H1 (cell line): Measurements from ENCODE around the gene MAPRE3. TPM values are rescaled to one million over a fixed set of nuclear protein-coding genes. Genes with fewer than 3 reads are reported as not detected.

Experiments used
- CTCF ChIA-PET: fragments of 300-600 bp; sonication (Branson Sonifier 250); formaldehyde crosslinking; loops from one replicate; lab custom pipeline; 2021; ENCODE audit not compliant: partially characterized antibody; lab: Charles Lee
- POLR2A ChIA-PET: fragments of 300-600 bp; sonication (Branson Sonifier 250); formaldehyde crosslinking; loops from one replicate; lab custom pipeline; 2021; ENCODE audit warnings: inconsistent platforms; ENCODE audit not compliant: partially characterized antibody; lab: Charles Lee
- DNase-seq, 2 experiments: peaks; one replicate each; pipeline versions ENCODE4 v3.0.0 to v3.0.0-alpha.2; 2010 to 2022; ENCODE audit warnings: low spot score in 2 of 2, low read depth in 1 of 2, mixed read lengths in 1 of 2
- FAIRE-seq: peaks from 2 replicates; lab custom pipeline; 2011; peaks lifted over from hg19 to GRCh38; lab: Jason Lieb, UNC
- H2AFZ ChIP-seq: 2 replicates; pipeline ENCODE4 v1.8.1; 2012; ENCODE audit warnings: low read length, inconsistent platforms
- H2AK5ac ChIP-seq: 2 replicates; pipeline ENCODE4 v1.6.1; 2013; ENCODE audit warnings: low read depth, low read length
- H2BK120ac ChIP-seq: replicated peaks from 2 replicates; pipeline ENCODE3; 2013; ENCODE audit warnings: low read depth, low read length, inconsistent platforms
- H2BK12ac ChIP-seq: 2 replicates; pipeline ENCODE4 v1.6.1; 2013; ENCODE audit warnings: low read depth, low read length
- H2BK15ac ChIP-seq: 2 replicates; pipeline ENCODE4 v1.6.1; 2013; ENCODE audit warnings: low read length
- H2BK20ac ChIP-seq: 2 replicates; pipeline ENCODE4 v1.6.1; 2013; ENCODE audit warnings: low read length
- H2BK5ac ChIP-seq: 2 replicates; pipeline ENCODE4 v1.6.1; 2013; ENCODE audit warnings: low read depth, low read length
- H3K14ac ChIP-seq: 2 replicates; pipeline ENCODE4 v1.6.1; 2013; ENCODE audit warnings: inconsistent platforms; ENCODE audit not compliant: insufficient read length
- H3K18ac ChIP-seq: 2 replicates; pipeline ENCODE4 v1.6.1; 2013; ENCODE audit warnings: low read length; ENCODE audit errors: extremely low read depth
- H3K23ac ChIP-seq: 2 replicates; pipeline ENCODE4 v1.6.1; 2013; ENCODE audit warnings: inconsistent platforms; ENCODE audit not compliant: insufficient read length
- H3K23me2 ChIP-seq: 2 replicates; pipeline ENCODE4 v1.6.1; 2013; ENCODE audit warnings: low read depth, low read length
- H3K27ac ChIP-seq: 2 replicates; pipeline ENCODE4 v1.6.1; 2011; ENCODE audit warnings: low read depth, low read length, inconsistent platforms
- H3K27me3 ChIP-seq, 4 experiments: replicated peaks in 1 of 4; 1 replicate in 1 of 4; 2 replicates in 3 of 4; pipeline versions ENCODE4 v1.6.1 to v1.8.1; 2011 to 2013; ENCODE audit warnings: low read length in 3 of 4, mild to moderate bottlenecking in 3 of 4, inconsistent platforms in 2 of 4, mixed read lengths in 2 of 4, moderate library complexity in 1 of 4; ENCODE audit not compliant: control insufficient read depth in 3 of 4, insufficient read depth in 3 of 4; ENCODE audit errors: extremely low read depth in 1 of 4
- H3K36me3 ChIP-seq, 4 experiments: 2 replicates each; pipeline versions ENCODE4 v1.6.1 to v1.8.1; 2011 to 2013; ENCODE audit warnings: mild to moderate bottlenecking in 4 of 4, low read length in 3 of 4, moderate library complexity in 2 of 4, control low read depth in 1 of 4, inconsistent platforms in 1 of 4; ENCODE audit not compliant: insufficient read depth in 4 of 4, control insufficient read depth in 2 of 4
- H3K4ac ChIP-seq: replicated peaks from 2 replicates; pipeline ENCODE3; 2013; ENCODE audit warnings: low read length, low read depth, mixed read lengths, inconsistent platforms; ENCODE audit not compliant: insufficient read length
- H3K4me1 ChIP-seq, 4 experiments: replicated peaks in 1 of 4; 1 replicate in 1 of 4; 2 replicates in 3 of 4; pipeline versions ENCODE4 v1.6.1 to v1.8.1; 2011 to 2013; ENCODE audit warnings: low read length in 3 of 4, inconsistent platforms in 2 of 4, mixed read lengths in 1 of 4; ENCODE audit not compliant: insufficient read depth in 4 of 4, control insufficient read depth in 3 of 4
- H3K4me2 ChIP-seq, 2 experiments: 2 replicates each; pipeline versions ENCODE4 v1.6.1 to v1.8.1; 2011 to 2013; ENCODE audit warnings: low read depth in 2 of 2, low read length in 2 of 2, control low read depth in 1 of 2, inconsistent platforms in 1 of 2, mild to moderate bottlenecking in 1 of 2; ENCODE audit not compliant: insufficient read depth in 1 of 2
- H3K4me3 ChIP-seq, 4 experiments: fragments of 200-600, 300-600 bp in 1 of 4; sonication (generic), shearing (Covaris generic), sonication (Bioruptor Twin) in 1 of 4; 2 replicates each; pipeline versions ENCODE4 v1.5.1 to v1.8.1; 2011 to 2016; ENCODE audit warnings: low read length in 4 of 4, low read depth in 3 of 4, control low read depth in 2 of 4, inconsistent platforms in 2 of 4, mild to moderate bottlenecking in 2 of 4, mixed read lengths in 1 of 4, moderate library complexity in 1 of 4; ENCODE audit not compliant: insufficient read depth in 2 of 4; ENCODE audit errors: extremely low read depth in 1 of 4
- H3K56ac ChIP-seq: replicated peaks from 2 replicates; pipeline ENCODE3; 2013; ENCODE audit warnings: low read depth, mild to moderate bottlenecking, mixed read lengths, low read length, inconsistent platforms; ENCODE audit not compliant: insufficient read length
- H3K79me1 ChIP-seq: 2 replicates; pipeline ENCODE4 v1.6.1; 2013; ENCODE audit warnings: low read depth, low read length, control low read depth
- H3K79me2 ChIP-seq, 2 experiments: 2 replicates each; pipeline versions ENCODE4 v1.6.1 to v1.8.1; 2012 to 2013; ENCODE audit warnings: low read length in 2 of 2, mild to moderate bottlenecking in 2 of 2, inconsistent platforms in 1 of 2; ENCODE audit not compliant: insufficient read depth in 2 of 2, control insufficient read depth in 1 of 2
- H3K9ac ChIP-seq, 4 experiments: replicated peaks in 1 of 4; 1 replicate in 1 of 4; 2 replicates in 3 of 4; pipeline versions ENCODE4 v1.6.1 to v1.8.1; 2011 to 2013; ENCODE audit warnings: low read depth in 3 of 4, low read length in 3 of 4, control low read depth in 2 of 4, mild to moderate bottlenecking in 2 of 4, moderate library complexity in 2 of 4, inconsistent platforms in 1 of 4; ENCODE audit errors: extremely low read depth in 1 of 4
- H3K9me3 ChIP-seq, 2 experiments: 2 replicates each; pipeline versions ENCODE4 v1.6.1 to v1.8.1; 2012 to 2013; ENCODE audit warnings: mild to moderate bottlenecking in 2 of 2, moderate library complexity in 2 of 2, control low read depth in 1 of 2, inconsistent platforms in 1 of 2, low read depth in 1 of 2, low read length in 1 of 2, mixed read lengths in 1 of 2; ENCODE audit not compliant: insufficient read depth in 2 of 2
- H4K20me1 ChIP-seq, 2 experiments: replicated peaks in 1 of 2; 2 replicates each; pipeline versions ENCODE3 to v1.8.1; 2011 to 2013; ENCODE audit warnings: inconsistent platforms in 2 of 2, low read length in 2 of 2, mild to moderate bottlenecking in 1 of 2; ENCODE audit not compliant: insufficient read depth in 2 of 2, control insufficient read depth in 1 of 2
- H4K5ac ChIP-seq: 2 replicates; pipeline ENCODE4 v1.6.1; 2013; ENCODE audit warnings: low read length, low read depth, mixed read lengths, inconsistent platforms; ENCODE audit not compliant: insufficient read length
- H4K8ac ChIP-seq: 2 replicates; pipeline ENCODE4 v1.8.0; 2013; ENCODE audit warnings: mild to moderate bottlenecking, moderate library complexity, low read length, inconsistent platforms; ENCODE audit not compliant: insufficient read depth; ENCODE audit errors: extremely low read depth
- H4K91ac ChIP-seq: replicated peaks from 2 replicates; pipeline ENCODE3; 2013; ENCODE audit warnings: low read length, mixed read lengths, inconsistent platforms; ENCODE audit not compliant: insufficient read length
- CBX5 ChIP-seq: fragments of 300-800, 300-1000 bp; sonication (generic); IDR thresholded peaks from 2 replicates; pipeline ENCODE4 v1.7.1; 2016; ENCODE audit warnings: antibody characterized with exemption, low read length, low read depth
- WGBS, 2 experiments: shearing (Covaris generic) in 1 of 2; methylation state at CpG; one replicate each; pipeline versions ENCODE4 v1.1.6 to v1.1.7; 2013 to 2015; ENCODE audit warnings: low lambda C conversion rate in 2 of 2, mixed read lengths in 2 of 2, inconsistent platforms in 1 of 2, low coverage in 1 of 2, missing lambda C conversion rate in 1 of 2; ENCODE audit not compliant: insufficient replicate concordance in 2 of 2, insufficient coverage in 1 of 2, insufficient read length in 1 of 2; ENCODE audit errors: extremely low coverage in 1 of 2, missing lambda C conversion rate in 1 of 2; 5-methylcytosine and 5-hydroxymethylcytosine counted together
- polyA plus RNA-seq, 7 experiments: library from polyadenylated mRNA; depleted of rRNA in 3 of 7; stranded (reverse) in 5 of 7; unstranded in 2 of 7; fragments of >200 nt in 5 of 7; fragments of 200-250 nt in 2 of 7; gene quantifications; 1 replicate in 5 of 7; 2 replicates in 1 of 7; 4 replicates in 1 of 7; pipeline versions ENCODE4 v1.2.1 to v1.2.3, GENCODE V29; 2011 to 2013; ENCODE audit warnings: missing spikeins in 2 of 7, mixed read lengths in 2 of 7
- total RNA-seq: library from RNA; stranded (reverse); fragmentation: NEBNext Ultra II Directional; extraction: Animal tissue kit (Norgen Biotek cat#: 25700); gene quantifications from 2 replicates; pipeline ENCODE4 v1.2.1, GENCODE V29; 2021

MAPRE3 gene
- total and polyA plus RNA-seq, 2 of the 8 experiments (the other 6 are each of a cell fraction or from before 2014, with no cell fraction given) = 4.9 to 6.6 TPM

DNA sequence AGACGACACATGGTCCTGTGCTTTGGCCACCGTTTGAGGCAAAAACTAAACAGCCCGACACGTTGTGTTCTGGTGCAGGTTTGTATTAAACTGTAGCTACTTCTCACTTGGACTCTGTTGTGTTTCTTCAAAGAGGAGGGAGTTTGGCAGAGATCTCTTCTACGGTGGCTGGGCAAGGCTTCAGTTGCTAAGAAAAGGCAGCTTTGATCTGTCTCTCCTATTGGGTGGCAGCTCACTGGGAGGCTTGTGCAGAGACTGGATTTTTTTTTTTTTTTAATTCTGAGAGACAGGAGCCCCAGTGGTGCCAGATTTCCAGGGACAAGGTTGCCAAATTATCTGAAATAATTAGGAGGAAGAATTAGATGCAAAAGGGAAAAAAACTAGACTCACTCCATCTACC lies 20.2 kb upstream of the MAPRE3 start:
- Histone ChIP-seq H3K56ac (no peak overlapping the region), H2AK5ac (no peak overlapping the region), H4K91ac (no peak overlapping the region), H2BK120ac (no peak overlapping the region), H3K4me2 (no peak overlapping the region), H3K4ac (no peak overlapping the region), H3K9ac (no peak overlapping the region; a peak in 1 of 7 replicates), H3K14ac (no peak overlapping the region), H3K79me2 (no peaks in the 10 kb centered on the region), H4K8ac (no peak overlapping the region), H3K23me2 (peaks cover 1% of the 10 kb centered on the region; the same call in 1 of the 2 replicates), H3K18ac (no peak overlapping the region), H3K79me1 (no peaks in the 10 kb centered on the region), H2BK5ac (no peak overlapping the region), H2BK12ac (no peak overlapping the region), H3K23ac (no peak overlapping the region), H2BK15ac (no peak overlapping the region), H3K27ac (no peak overlapping the region), H2BK20ac (no peak overlapping the region), H4K5ac (no peak overlapping the region), H3K9me3 (no peaks in the 10 kb centered on the region), H4K20me1 (peaks cover 0 to 2% of the 10 kb centered on the region in 2 experiments), H3K27me3 (no peaks in the 10 kb centered on the region), H3K4me1 (peaks cover 0 to 9% (median 1%) of the 10 kb centered on the region in 4 experiments; a peak in 5 of 7 replicates), H2AFZ (no peak overlapping the region), H3K4me3 (no peak overlapping the region), H3K36me3 (no peaks in the 10 kb centered on the region; a peak in 1 of 8 replicates)
- ChIA-PET POLR2A (interaction anchor here (1.4 kb wide), 1 partner anchor 9 kb away, joined by 4 read pairs; no protein-coding TSS in a partner anchor), CTCF (interaction anchor here (0.8 to 21.6 kb wide), 9 partner anchors 9 to 108 kb away, joined by 3 to 416 read pairs (median 7); no protein-coding TSS in a partner anchor)
- DNase-seq = no peak
- whole genome bisulfite sequencing, 2 experiments = 80% methylated on average over 5 of the region's 5 CpGs; no CpG with 5 or more reads in 1 of the 2 experiments
- no peak for FAIRE-seq
- TF ChIP-seq CBX5 = no peak
